ENCODE data around the gene TBCA. TPM values are rescaled to one million over a fixed set of nuclear protein-coding genes. Genes with fewer than 3 reads are reported as not detected.

The TBCA gene
- total and polyA plus RNA-seq, 2 donors (not counting 3 experiments of a cell fraction or from before 2014, with no cell fraction given): 48.2 to 206 TPM

GRCh38 chr5:77781076-77781475 is 4.9 kb upstream of the TBCA start:
- H3K4me2 ChIP-seq (ENCODE audit: insufficient read depth, low read length): no peak overlapping the region
- no peak overlapping the region for H3K4me3 ChIP-seq (replicated peaks in 1 of 3; ENCODE audit: insufficient read depth in 1 of 3, low read depth in 1 of 3, low read length in 3 of 3)
- CTCF ChIA-PET: no interaction called here
- H3K4me1 ChIP-seq (ENCODE audit: control insufficient read depth, extremely low read depth, insufficient read depth, low read length): peaks cover 8% of the 10 kb centered on the region
- POLR2A ChIA-PET: no interaction called here
- no TSS peak for BruUV-seq (replicated peaks)
- H3K27ac ChIP-seq (ENCODE audit: insufficient read depth, low read depth, low read length): no peak overlapping the region
- no peak for TF ChIP-seq CTCF (IDR thresholded peaks at IDR 0.05; ENCODE audit: extremely low read depth in 1 of 2, insufficient read depth in 1 of 2, low read depth in 1 of 2, low read length in 2 of 2)
- no peak for TF ChIP-seq FOS (IDR thresholded peaks at IDR 0.05; ENCODE audit: borderline replicate concordance, insufficient read depth, low read length)
- no peak for TF ChIP-seq MAX (IDR thresholded peaks at IDR 0.05; ENCODE audit: insufficient read depth, insufficient read length)
- no peak for TF ChIP-seq MYC (IDR thresholded peaks at IDR 0.05; ENCODE audit: low read depth, low read length)
- no peak for TF ChIP-seq EZH2 (IDR thresholded peaks at IDR 0.05; ENCODE audit: borderline replicate concordance, low read depth, low read length, severe bottlenecking)
- TF ChIP-seq GATA2 (IDR thresholded peaks at IDR 0.05; ENCODE audit: insufficient read depth, insufficient read length, low read depth, low read length): no peak
- no peak overlapping the region for H3K9ac ChIP-seq (replicated peaks; ENCODE audit: extremely low read depth, insufficient read depth, low read length)
- no peak overlapping the region for H2AFZ ChIP-seq (ENCODE audit: low read depth, low read length)
- intact Hi-C loops (cut with micrococcal nuclease): no loop called here
- dilution Hi-C loops (cut with MboI; ENCODE audit: extremely low pct_ligation_motif_present, low sequenced_read_pairs): no loop called here
- no peaks in the 10 kb centered on the region for H4K20me1 ChIP-seq (replicated peaks; ENCODE audit: control insufficient read depth, extremely low read depth, insufficient read depth, low read length)
- no peaks in the 10 kb centered on the region for H3K79me2 ChIP-seq (ENCODE audit: control insufficient read depth, insufficient read depth, low read length)
- FAIRE-seq (no peak), DNase-seq (ENCODE audit: low read depth, low spot score) (no peak)
- H3K9me1 ChIP-seq (replicated peaks; ENCODE audit: control insufficient read depth, extremely low read depth, insufficient read depth, low read length): no peaks in the 10 kb centered on the region
- no peaks in the 10 kb centered on the region for H3K9me3 ChIP-seq (replicated peaks; ENCODE audit: control insufficient read depth, insufficient read depth, low read length)
- H3K36me3 ChIP-seq (ENCODE audit: control insufficient read depth in 2 of 2, extremely low read depth in 1 of 2, insufficient read depth in 2 of 2, low read length in 2 of 2): no peaks in the 10 kb centered on the region
- H3K27me3 ChIP-seq (ENCODE audit: control insufficient read depth in 2 of 2, insufficient read depth in 2 of 2, low read length in 2 of 2): peaks cover 0 to 10% of the 10 kb centered on the region in 2 experiments

Measured in endothelial cell of umbilical vein (primary cell).